ENCODE data around the gene FAHD2A.
"Not testable (repeated sequence)": the region's sequence is repeated elsewhere in the genome, so short reads cannot be mapped to it uniquely, and the experiment has no call there.

Gene FAHD2A

DNA sequence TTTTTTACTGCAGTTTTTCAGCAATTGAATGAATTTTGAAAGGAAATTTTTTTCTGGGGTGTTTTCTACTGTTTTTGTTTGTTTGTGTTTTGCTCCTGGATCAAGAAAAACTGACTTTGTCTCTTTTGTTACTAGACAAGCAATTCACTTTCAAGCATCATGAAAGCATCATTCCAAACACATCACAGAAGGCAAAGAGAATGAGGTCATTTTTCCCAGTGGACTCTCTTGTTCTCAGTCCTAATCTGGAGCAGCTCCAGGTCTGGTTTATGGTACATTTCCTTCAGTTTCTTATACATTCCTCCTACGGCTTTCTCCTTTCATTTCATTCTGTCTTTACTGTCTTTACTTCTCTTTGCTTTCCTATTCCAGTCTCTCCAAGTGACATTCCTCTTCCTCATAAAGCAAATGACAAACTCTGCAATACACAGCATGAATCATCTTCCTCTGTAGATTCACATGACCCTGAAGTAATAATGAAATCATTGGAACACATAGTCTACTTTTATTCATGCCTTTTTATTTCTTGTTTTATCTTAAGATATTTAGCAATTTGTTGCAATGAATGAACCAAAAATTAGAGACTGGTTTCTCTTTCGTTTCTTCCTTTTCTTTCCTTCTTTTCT lies 40.1 kb downstream of the FAHD2A start:
- not testable (repeated sequence) for H3K27me3 ChIP-seq (ENCODE audit: insufficient read depth, poor library complexity, severe bottlenecking); H3K27ac ChIP-seq (ENCODE audit: poor library complexity, severe bottlenecking); DNase-seq (ENCODE audit: low spot score); H3K9me3 ChIP-seq (ENCODE audit: severe bottlenecking); H3K4me3 ChIP-seq (ENCODE audit: severe bottlenecking); H3K36me3 ChIP-seq (ENCODE audit: low read depth); H3K4me1 ChIP-seq (ENCODE audit: insufficient read depth, poor library complexity, severe bottlenecking)
- peak; percentile 35; the same call in 1 of the 3 replicates for ATAC-seq (ENCODE audit: low read depth)

DNA sequence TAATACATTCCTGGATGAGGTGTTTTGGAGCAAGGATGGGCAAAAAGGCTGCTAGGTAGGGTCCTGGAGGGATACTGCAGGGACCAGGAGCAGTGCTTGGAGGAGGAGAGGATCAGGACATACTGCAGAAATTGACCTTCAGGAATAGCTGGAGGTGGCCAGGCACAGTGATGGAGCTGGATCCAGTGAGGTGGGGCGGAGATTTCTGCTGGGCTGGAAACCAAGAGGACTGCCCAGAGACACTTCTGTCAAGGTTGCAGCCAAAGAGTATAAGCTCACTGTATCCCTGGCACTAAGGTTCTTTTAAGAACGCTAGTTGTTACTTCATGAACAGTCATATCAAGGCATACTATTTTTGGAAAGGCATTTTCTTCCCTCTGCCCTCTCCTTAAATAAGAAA lies 42.8 kb downstream of the FAHD2A start:
- not testable (repeated sequence) for ATAC-seq (ENCODE audit: low read depth); H3K4me3 ChIP-seq (ENCODE audit: severe bottlenecking); H3K4me1 ChIP-seq (ENCODE audit: insufficient read depth, poor library complexity, severe bottlenecking); H3K9me3 ChIP-seq (ENCODE audit: severe bottlenecking); H3K36me3 ChIP-seq (ENCODE audit: low read depth); H3K27ac ChIP-seq (ENCODE audit: poor library complexity, severe bottlenecking); DNase-seq (ENCODE audit: low spot score); H3K27me3 ChIP-seq (ENCODE audit: insufficient read depth, poor library complexity, severe bottlenecking)

DNA sequence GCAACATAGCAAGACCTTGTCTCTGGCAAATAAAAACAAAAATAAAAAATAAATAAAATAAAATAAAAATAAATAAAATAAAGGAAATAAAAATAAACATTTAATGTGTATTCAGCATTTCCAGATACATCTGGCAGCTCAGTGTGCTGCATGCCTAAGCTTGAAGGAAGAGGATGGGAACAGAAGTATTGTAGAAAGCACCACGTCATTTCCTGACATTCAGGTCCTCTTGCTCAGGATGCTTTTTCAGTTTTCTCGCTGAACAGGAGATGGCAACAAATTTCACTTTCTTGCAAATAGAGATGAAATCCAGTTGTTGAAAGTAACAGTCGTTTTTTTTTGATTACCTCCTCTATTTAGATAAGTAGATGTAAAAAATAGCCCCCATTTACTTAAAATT lies 60.8 kb downstream of the FAHD2A start:
- not testable (repeated sequence) for H3K4me1 ChIP-seq (ENCODE audit: insufficient read depth, poor library complexity, severe bottlenecking); H3K36me3 ChIP-seq (ENCODE audit: low read depth); DNase-seq (ENCODE audit: low spot score); H3K4me3 ChIP-seq (ENCODE audit: severe bottlenecking); H3K27ac ChIP-seq (ENCODE audit: poor library complexity, severe bottlenecking); H3K9me3 ChIP-seq (ENCODE audit: severe bottlenecking); H3K27me3 ChIP-seq (ENCODE audit: insufficient read depth, poor library complexity, severe bottlenecking)
- ATAC-seq (ENCODE audit: low read depth): peak; percentile 67; the same call in 2 of the 3 replicates

Measured in RWPE2 (cell line).